Hepatocyte (in vitro differentiated cells): ENCODE data around the gene NCF2. TPM values are rescaled to one million over a fixed set of nuclear protein-coding genes. Genes with fewer than 3 reads are reported as not detected.

Experiments
- DNase-seq: peaks from one replicate; pipeline ENCODE4 v3.0.0-alpha.2; 2016; ENCODE audit warnings: low spot score
- H2AFZ ChIP-seq: fragments of 200-600 bp; sonication (generic); 2 replicates; pipeline ENCODE4 v1.6.0; 2016; ENCODE audit warnings: antibody characterized with exemption, mild to moderate bottlenecking
- H3K27ac ChIP-seq: fragments of 200-600 bp; sonication (generic); 2 replicates; pipeline ENCODE4 v1.5.1; 2016; ENCODE audit warnings: mild to moderate bottlenecking
- H3K27me3 ChIP-seq: fragments of 200-600 bp; sonication (generic); 2 replicates; pipeline ENCODE4 v1.6.1; 2016
- H3K36me3 ChIP-seq: fragments of 200-600 bp; sonication (generic); replicated peaks from 2 replicates; pipeline ENCODE4 v1.5.1; 2016; ENCODE audit warnings: low read depth; ENCODE audit not compliant: insufficient read depth
- H3K4me1 ChIP-seq: fragments of 200-600 bp; sonication (generic); 2 replicates; pipeline ENCODE4 v1.5.1; 2016; ENCODE audit warnings: mild to moderate bottlenecking, moderate library complexity; ENCODE audit not compliant: insufficient read depth
- H3K4me2 ChIP-seq: fragments of 200-600 bp; sonication (generic); 2 replicates; pipeline ENCODE4 v1.6.0; 2016
- H3K4me3 ChIP-seq: fragments of 200-600 bp; sonication (generic); 2 replicates; pipeline ENCODE4 v1.5.1; 2016; ENCODE audit warnings: mild to moderate bottlenecking
- H3K79me2 ChIP-seq: fragments of 200-600 bp; sonication (generic); 2 replicates; pipeline ENCODE4 v1.6.0; 2017; ENCODE audit warnings: mild to moderate bottlenecking
- H3K9me2 ChIP-seq: fragments of 200-600 bp; sonication (generic); replicated peaks from 2 replicates; pipeline ENCODE4 v1.6.0; 2017; ENCODE audit warnings: mild to moderate bottlenecking; ENCODE audit not compliant: insufficient read depth
- H3K9me3 ChIP-seq: fragments of 200-600 bp; sonication (generic); 2 replicates; pipeline ENCODE4 v1.5.1; 2016; ENCODE audit warnings: low read depth, mild to moderate bottlenecking
- H4K20me1 ChIP-seq: fragments of 200-600 bp; sonication (generic); 2 replicates; pipeline ENCODE4 v1.6.0; 2016; ENCODE audit warnings: mild to moderate bottlenecking; ENCODE audit not compliant: insufficient read depth, poor library complexity, severe bottlenecking
- EZH2 ChIP-seq: fragments of 200-600 bp; sonication (generic); IDR thresholded peaks from 2 replicates; pipeline ENCODE4 v1.6.1; 2016; ENCODE audit warnings: antibody characterized with exemption, mild to moderate bottlenecking, borderline replicate concordance
- EZH2phosphoT487 ChIP-seq: fragments of 200-600 bp; sonication (generic); IDR thresholded peaks from one replicate; pipeline ENCODE4 v1.6.1; 2018; ENCODE audit warnings: antibody characterized with exemption, mild to moderate bottlenecking, low read depth, moderate library complexity; ENCODE audit not compliant: unreplicated experiment, severe bottlenecking
- WGBS: methylation state at CpG from one replicate; pipeline ENCODE4 v1.1.6; 2016; ENCODE audit warnings: low lambda C conversion rate; ENCODE audit errors: missing lambda C conversion rate; 5-methylcytosine and 5-hydroxymethylcytosine counted together
- polyA plus RNA-seq: library from polyadenylated mRNA; unstranded; fragments of >200 nt; fragmentation: Nextera tagmentation; extraction: Ambion mirVana; gene quantifications from 2 replicates; pipeline ENCODE4 v1.2.1, GENCODE V29; 2016
- total RNA-seq: library from RNA; depleted of rRNA; stranded (reverse); fragments of >200 nt; gene quantifications from 2 replicates; pipeline ENCODE4 v1.2.3, GENCODE V29; 2014
- TF ChIP-seq, protein P1 (sequence below): fragments of 200-600 bp; sonication (generic); IDR thresholded peaks from 2 replicates; pipeline ENCODE4 v1.5.1; 2016; ENCODE audit warnings: antibody characterized with exemption, mild to moderate bottlenecking; ENCODE audit not compliant: poor library complexity

The NCF2 gene
- total and polyA plus RNA-seq, 2 experiments from 2014 or later: 3.1 to 13.7 TPM

DNA sequence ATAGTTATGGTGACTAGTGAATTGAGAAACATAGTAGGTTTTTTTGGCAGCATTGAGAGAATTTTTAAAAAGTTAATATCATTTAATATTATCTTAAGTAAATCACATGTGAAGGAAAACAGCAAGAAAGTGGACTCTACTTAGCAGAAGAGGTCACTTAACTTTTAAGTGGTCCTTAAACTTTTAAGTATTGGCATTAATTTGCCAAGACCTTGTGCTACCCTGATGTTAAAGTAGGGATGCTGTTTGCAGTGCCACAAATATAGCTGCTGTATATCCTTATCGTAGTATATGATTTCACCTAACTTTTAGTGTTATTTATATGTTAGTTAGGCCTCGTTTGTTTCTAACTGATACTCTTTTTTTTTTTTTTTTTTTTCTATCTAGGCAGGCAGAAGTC is 77.8 kb downstream of the NCF2 start:
- TF ChIP-seq EZH2phosphoT487 (no peak), EZH2 (no peak)
- TF ChIP-seq, protein P1, sequence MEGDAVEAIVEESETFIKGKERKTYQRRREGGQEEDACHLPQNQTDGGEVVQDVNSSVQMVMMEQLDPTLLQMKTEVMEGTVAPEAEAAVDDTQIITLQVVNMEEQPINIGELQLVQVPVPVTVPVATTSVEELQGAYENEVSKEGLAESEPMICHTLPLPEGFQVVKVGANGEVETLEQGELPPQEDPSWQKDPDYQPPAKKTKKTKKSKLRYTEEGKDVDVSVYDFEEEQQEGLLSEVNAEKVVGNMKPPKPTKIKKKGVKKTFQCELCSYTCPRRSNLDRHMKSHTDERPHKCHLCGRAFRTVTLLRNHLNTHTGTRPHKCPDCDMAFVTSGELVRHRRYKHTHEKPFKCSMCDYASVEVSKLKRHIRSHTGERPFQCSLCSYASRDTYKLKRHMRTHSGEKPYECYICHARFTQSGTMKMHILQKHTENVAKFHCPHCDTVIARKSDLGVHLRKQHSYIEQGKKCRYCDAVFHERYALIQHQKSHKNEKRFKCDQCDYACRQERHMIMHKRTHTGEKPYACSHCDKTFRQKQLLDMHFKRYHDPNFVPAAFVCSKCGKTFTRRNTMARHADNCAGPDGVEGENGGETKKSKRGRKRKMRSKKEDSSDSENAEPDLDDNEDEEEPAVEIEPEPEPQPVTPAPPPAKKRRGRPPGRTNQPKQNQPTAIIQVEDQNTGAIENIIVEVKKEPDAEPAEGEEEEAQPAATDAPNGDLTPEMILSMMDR: no peak
- DNase-seq: no peak
- no peaks in the 10 kb centered on the region for H3K9me2 ChIP-seq
- no peaks in the 10 kb centered on the region for H3K27me3 ChIP-seq
- H3K4me2 ChIP-seq: no peak overlapping the region
- H3K79me2 ChIP-seq: peaks cover 35% of the 10 kb centered on the region
- peaks cover 12% of the 10 kb centered on the region for H3K4me1 ChIP-seq
- H3K36me3 ChIP-seq: no peaks in the 10 kb centered on the region
- no peaks in the 10 kb centered on the region for H4K20me1 ChIP-seq
- no peak overlapping the region for H3K4me3 ChIP-seq
- no peaks in the 10 kb centered on the region for H3K9me3 ChIP-seq
- 90% methylated on average over 2 of the region's 2 CpGs for WGBS
- no peak overlapping the region for H2AFZ ChIP-seq
- H3K27ac ChIP-seq: no peak overlapping the region

DNA sequence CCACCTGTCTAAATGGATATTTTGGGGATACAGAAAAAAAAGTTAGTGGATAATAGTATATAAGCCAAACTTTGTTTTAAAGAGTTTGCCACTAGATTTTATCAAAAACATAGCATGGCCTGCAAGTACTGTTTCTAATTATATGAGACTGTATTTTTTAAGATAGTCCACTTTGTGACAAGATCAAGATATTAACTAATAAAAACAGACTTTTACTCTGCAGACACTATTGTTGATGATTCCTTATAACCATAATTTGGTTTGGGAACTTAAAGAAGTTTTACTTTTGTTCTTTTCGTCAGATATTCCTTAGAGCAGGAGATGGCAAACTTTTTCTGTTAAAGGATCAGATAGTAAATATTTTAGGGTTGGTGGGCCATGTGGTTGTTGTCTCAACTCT is 81.6 kb downstream of the NCF2 start:
- H3K4me1 ChIP-seq: no peaks in the 10 kb centered on the region
- TF ChIP-seq EZH2phosphoT487 (no peak), EZH2 (no peak)
- TF ChIP-seq, protein P1: no peak
- 76% methylated on average over 1 of the region's 1 CpG for WGBS
- H3K36me3 ChIP-seq: no peaks in the 10 kb centered on the region
- no peak for DNase-seq
- H4K20me1 ChIP-seq: no peaks in the 10 kb centered on the region
- H3K9me2 ChIP-seq: no peaks in the 10 kb centered on the region
- no peak overlapping the region for H3K4me2 ChIP-seq
- H3K27me3 ChIP-seq: no peaks in the 10 kb centered on the region
- H3K27ac ChIP-seq: no peak overlapping the region
- H3K4me3 ChIP-seq: no peak overlapping the region
- peaks cover 73% of the 10 kb centered on the region for H3K79me2 ChIP-seq
- no peaks in the 10 kb centered on the region for H3K9me3 ChIP-seq
- no peak overlapping the region for H2AFZ ChIP-seq

DNA sequence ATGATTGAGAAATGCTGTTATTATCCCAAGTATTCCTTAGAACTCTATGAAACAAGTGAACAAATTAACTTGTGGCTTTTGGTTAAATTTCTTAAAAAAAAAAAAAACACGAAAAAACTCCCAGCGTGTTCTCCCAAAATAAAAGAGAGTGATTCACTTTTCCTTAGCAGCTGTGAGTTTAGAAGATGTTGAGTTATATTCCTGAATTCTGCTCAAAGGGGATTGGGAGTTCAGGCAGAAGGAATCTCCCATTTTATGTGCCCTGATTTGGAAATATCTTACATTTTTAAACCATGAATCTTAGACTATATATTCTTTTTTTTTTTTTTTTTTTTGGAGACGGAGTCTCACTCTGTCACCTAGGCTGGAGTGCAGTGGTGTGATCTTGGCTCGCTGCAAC is 83.7 kb downstream of the NCF2 start:
- Histone ChIP-seq H3K79me2 (peaks cover 92% of the 10 kb centered on the region), H3K27ac (no peak overlapping the region), H4K20me1 (peaks cover 7% of the 10 kb centered on the region), H3K4me2 (no peak overlapping the region), H3K4me1 (no peaks in the 10 kb centered on the region), H3K9me2 (no peaks in the 10 kb centered on the region), H3K27me3 (no peaks in the 10 kb centered on the region), H3K9me3 (no peaks in the 10 kb centered on the region), H3K36me3 (no peaks in the 10 kb centered on the region), H2AFZ (no peak overlapping the region), H3K4me3 (no peak overlapping the region)
- no peak for DNase-seq
- 84% methylated on average over 4 of the region's 4 CpGs for WGBS
- TF ChIP-seq EZH2phosphoT487: no peak
- TF ChIP-seq, protein P1: no peak
- TF ChIP-seq EZH2: no peak

Other genes starting within 250 kb of the NCF2 start
- gene NMNAT2, start 172.1 kb downstream of the NCF2 start, total RNA-seq: 0.88 and 1.00 TPM in 2 replicates
- gene NMNAT2, start 172.1 kb downstream of the NCF2 start, polyA plus RNA-seq: 0.66 and 0.99 TPM in 2 replicates
- gene SMG7, start 118.0 kb downstream of the NCF2 start, total RNA-seq: 28.8 and 39.5 TPM in 2 replicates
- gene SMG7, start 118.0 kb downstream of the NCF2 start, polyA plus RNA-seq: 22.3 and 28.1 TPM in 2 replicates
- gene ARPC5, start 45.3 kb upstream of the NCF2 start, total RNA-seq: 144 TPM in 2 replicates
- gene ARPC5, start 45.3 kb upstream of the NCF2 start, polyA plus RNA-seq: 183 and 192 TPM in 2 replicates
- gene APOBEC4, start 62.9 kb upstream of the NCF2 start, total RNA-seq: 0.37 TPM in 1 of 2 replicates, not detected in the other
- gene APOBEC4, start 62.9 kb upstream of the NCF2 start, polyA plus RNA-seq: not detected in 2 replicates
- 30.7 and 32.2 TPM in 2 replicates for gene RGL1, start 214.7 kb upstream of the NCF2 start, total RNA-seq
- 17.9 TPM in 2 replicates for gene RGL1, start 214.7 kb upstream of the NCF2 start, polyA plus RNA-seq